ENCODE measurements around the gene CYP4F2. TPM values are rescaled to one million over a fixed set of nuclear protein-coding genes. Genes with fewer than 3 reads are reported as not detected.

Gene CYP4F2
- total and polyA plus RNA-seq, 2 donors (not counting 1 experiment from before 2014, with no cell fraction given): not detected

DNA sequence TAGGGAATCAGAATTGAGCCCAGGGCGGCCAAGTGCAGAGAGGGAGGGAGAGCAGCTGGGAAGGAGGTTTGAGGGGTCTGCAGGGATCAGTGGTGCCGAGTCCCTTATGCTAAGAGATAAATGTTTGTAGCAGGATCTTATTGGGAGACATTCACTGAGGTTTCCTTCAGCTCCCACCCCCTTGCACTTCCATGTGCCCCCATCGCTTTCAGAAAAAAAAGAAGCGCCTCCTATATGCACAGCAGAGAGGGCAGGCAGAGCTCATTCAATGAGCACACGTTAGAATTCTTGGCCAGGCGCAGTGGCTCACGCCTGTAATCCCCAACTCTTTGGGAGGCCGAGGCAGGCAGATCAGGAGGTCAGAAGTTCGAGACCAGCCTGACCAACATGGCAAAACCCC lies 28.0 kb downstream of the CYP4F2 start:
- Histone ChIP-seq H3K27me3 (ENCODE audit: control insufficient read depth, insufficient read depth, low read length) (no peaks in the 10 kb centered on the region), H3K9me3 (ENCODE audit: control insufficient read depth, insufficient read depth, low read depth, low read length) (no peaks in the 10 kb centered on the region), H4K20me1 (ENCODE audit: control insufficient read depth, extremely low read depth, insufficient read depth, low read length) (no peaks in the 10 kb centered on the region), H3K4me3 (replicated peaks in 1 of 4; ENCODE audit: control extremely low read depth in 1 of 4, insufficient read depth in 1 of 4, low read depth in 3 of 4, low read length in 4 of 4) (no peak overlapping the region), H2AFZ (ENCODE audit: low read length) (no peak overlapping the region), H3K4me1 (ENCODE audit: control insufficient read depth, extremely low read depth, insufficient read depth, low read length) (no peaks in the 10 kb centered on the region), H3K4me2 (ENCODE audit: extremely low read depth, insufficient read depth, low read length) (no peak overlapping the region), H3K36me3 (ENCODE audit: control insufficient read depth, insufficient read depth, low read length) (no peaks in the 10 kb centered on the region), H3K27ac (ENCODE audit: insufficient read depth, low read length) (no peak overlapping the region), H3K9ac (ENCODE audit: insufficient read depth, low read length) (no peak overlapping the region), H3K79me2 (ENCODE audit: control insufficient read depth, insufficient read depth, low read length) (no peaks in the 10 kb centered on the region)
- TF ChIP-seq, protein P1, sequence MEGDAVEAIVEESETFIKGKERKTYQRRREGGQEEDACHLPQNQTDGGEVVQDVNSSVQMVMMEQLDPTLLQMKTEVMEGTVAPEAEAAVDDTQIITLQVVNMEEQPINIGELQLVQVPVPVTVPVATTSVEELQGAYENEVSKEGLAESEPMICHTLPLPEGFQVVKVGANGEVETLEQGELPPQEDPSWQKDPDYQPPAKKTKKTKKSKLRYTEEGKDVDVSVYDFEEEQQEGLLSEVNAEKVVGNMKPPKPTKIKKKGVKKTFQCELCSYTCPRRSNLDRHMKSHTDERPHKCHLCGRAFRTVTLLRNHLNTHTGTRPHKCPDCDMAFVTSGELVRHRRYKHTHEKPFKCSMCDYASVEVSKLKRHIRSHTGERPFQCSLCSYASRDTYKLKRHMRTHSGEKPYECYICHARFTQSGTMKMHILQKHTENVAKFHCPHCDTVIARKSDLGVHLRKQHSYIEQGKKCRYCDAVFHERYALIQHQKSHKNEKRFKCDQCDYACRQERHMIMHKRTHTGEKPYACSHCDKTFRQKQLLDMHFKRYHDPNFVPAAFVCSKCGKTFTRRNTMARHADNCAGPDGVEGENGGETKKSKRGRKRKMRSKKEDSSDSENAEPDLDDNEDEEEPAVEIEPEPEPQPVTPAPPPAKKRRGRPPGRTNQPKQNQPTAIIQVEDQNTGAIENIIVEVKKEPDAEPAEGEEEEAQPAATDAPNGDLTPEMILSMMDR (conservative IDR thresholded peaks at IDR 0.05 in 1 of 2, IDR thresholded peaks at IDR 0.05 in 1 of 2; ENCODE audit: low read depth in 1 of 2, low read length in 2 of 2): no peak
- TF ChIP-seq EZH2 (IDR thresholded peaks at IDR 0.05; ENCODE audit: low read length, missing control alignments): no peak
- DNase-seq (ENCODE audit: low read depth in 2 of 2): no peak

DNA sequence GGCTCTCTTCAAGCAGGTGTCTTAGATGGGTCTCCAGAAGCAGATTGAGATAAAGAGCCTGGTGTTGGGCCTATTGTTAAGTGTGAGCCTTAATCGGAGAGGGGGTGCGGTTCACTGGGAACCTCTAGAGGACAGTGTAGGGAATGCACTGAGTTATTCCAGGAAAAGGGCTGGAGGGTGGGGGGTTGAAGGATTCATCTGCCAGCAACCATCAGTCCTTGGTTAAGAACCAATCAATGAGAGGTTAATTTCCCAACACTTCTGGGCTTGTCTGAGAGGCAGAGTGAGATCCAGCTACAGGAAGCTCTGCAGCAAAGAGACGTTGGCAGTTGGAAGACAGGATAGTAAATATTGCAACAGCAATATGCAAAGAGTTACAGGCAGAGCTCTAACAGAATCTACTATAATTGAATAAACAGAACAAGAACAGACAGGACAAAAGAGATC lies 28.7 kb downstream of the CYP4F2 start:
- Histone ChIP-seq H3K9me3 (ENCODE audit: control insufficient read depth, insufficient read depth, low read depth, low read length) (no peaks in the 10 kb centered on the region), H3K79me2 (ENCODE audit: control insufficient read depth, insufficient read depth, low read length) (no peaks in the 10 kb centered on the region), H3K4me3 (replicated peaks in 1 of 4; ENCODE audit: control extremely low read depth in 1 of 4, insufficient read depth in 1 of 4, low read depth in 3 of 4, low read length in 4 of 4) (no peak overlapping the region), H3K4me1 (ENCODE audit: control insufficient read depth, extremely low read depth, insufficient read depth, low read length) (no peaks in the 10 kb centered on the region), H3K27me3 (ENCODE audit: control insufficient read depth, insufficient read depth, low read length) (no peaks in the 10 kb centered on the region), H3K9ac (ENCODE audit: insufficient read depth, low read length) (no peak overlapping the region), H3K36me3 (ENCODE audit: control insufficient read depth, insufficient read depth, low read length) (no peaks in the 10 kb centered on the region), H4K20me1 (ENCODE audit: control insufficient read depth, extremely low read depth, insufficient read depth, low read length) (no peaks in the 10 kb centered on the region), H2AFZ (ENCODE audit: low read length) (no peak overlapping the region), H3K27ac (ENCODE audit: insufficient read depth, low read length) (no peak overlapping the region), H3K4me2 (ENCODE audit: extremely low read depth, insufficient read depth, low read length) (no peak overlapping the region)
- DNase-seq (ENCODE audit: low read depth in 2 of 2): peak; percentile 1 to 4
- TF ChIP-seq EZH2 (IDR thresholded peaks at IDR 0.05; ENCODE audit: low read length, missing control alignments): no peak
- TF ChIP-seq, protein P1 (conservative IDR thresholded peaks at IDR 0.05 in 1 of 2, IDR thresholded peaks at IDR 0.05 in 1 of 2; ENCODE audit: low read depth in 1 of 2, low read length in 2 of 2): peak; percentile 34 to 45

DNA sequence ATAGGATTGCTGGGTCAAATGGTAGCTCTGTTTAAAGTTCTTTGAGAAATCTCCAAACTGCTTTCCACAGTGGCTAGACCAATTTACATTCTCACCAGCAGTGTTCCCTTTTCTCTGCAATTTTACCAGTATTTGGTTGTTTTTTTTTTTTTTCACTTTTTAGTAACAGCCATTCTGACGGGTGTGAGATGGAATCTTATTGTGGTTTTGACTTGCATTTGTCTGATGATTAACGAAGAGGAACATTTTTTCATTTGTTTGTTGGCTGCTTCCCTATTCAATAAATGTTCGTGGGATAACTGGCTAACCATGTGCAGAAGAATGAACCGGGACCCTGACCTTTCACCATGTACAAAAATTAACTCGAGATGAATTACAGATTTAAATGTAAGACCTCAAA lies 31.2 kb downstream of the CYP4F2 start:
- DNase-seq (ENCODE audit: low read depth in 2 of 2): no peak
- no peaks in the 10 kb centered on the region for H4K20me1 ChIP-seq (ENCODE audit: control insufficient read depth, extremely low read depth, insufficient read depth, low read length)
- H2AFZ ChIP-seq (ENCODE audit: low read length): no peak overlapping the region
- H3K27ac ChIP-seq (ENCODE audit: insufficient read depth, low read length): no peak overlapping the region
- no peaks in the 10 kb centered on the region for H3K9me3 ChIP-seq (ENCODE audit: control insufficient read depth, insufficient read depth, low read depth, low read length)
- no peaks in the 10 kb centered on the region for H3K36me3 ChIP-seq (ENCODE audit: control insufficient read depth, insufficient read depth, low read length)
- H3K9ac ChIP-seq (ENCODE audit: insufficient read depth, low read length): no peak overlapping the region
- TF ChIP-seq, protein P1 (conservative IDR thresholded peaks at IDR 0.05 in 1 of 2, IDR thresholded peaks at IDR 0.05 in 1 of 2; ENCODE audit: low read depth in 1 of 2, low read length in 2 of 2): no peak
- no peak for TF ChIP-seq EZH2 (IDR thresholded peaks at IDR 0.05; ENCODE audit: low read length, missing control alignments)
- no peak overlapping the region for H3K4me3 ChIP-seq (replicated peaks in 1 of 4; ENCODE audit: control extremely low read depth in 1 of 4, insufficient read depth in 1 of 4, low read depth in 3 of 4, low read length in 4 of 4)
- no peak overlapping the region for H3K4me2 ChIP-seq (ENCODE audit: extremely low read depth, insufficient read depth, low read length)
- H3K4me1 ChIP-seq (ENCODE audit: control insufficient read depth, extremely low read depth, insufficient read depth, low read length): no peaks in the 10 kb centered on the region
- no peaks in the 10 kb centered on the region for H3K27me3 ChIP-seq (ENCODE audit: control insufficient read depth, insufficient read depth, low read length)
- H3K79me2 ChIP-seq (ENCODE audit: control insufficient read depth, insufficient read depth, low read length): no peaks in the 10 kb centered on the region
